HG02763 (cell line): Measurements from ENCODE around the gene NDUFB4.

ENCODE experiments used
- ATAC-seq: cut with Tn5 transposase; IDR thresholded peaks from one replicate; pipeline ENCODE4 v1.9.1; 2021; ENCODE audit warnings: mild to moderate bottlenecking, moderate library complexity; ENCODE audit not compliant: unreplicated experiment

Gene NDUFB4

GRCh38 chr3:120596116-120596852 is at the start of gene NDUFB4:
Gene NDUFB4 (plus strand): TSS chr3:120596336. CDS start chr3:120596360, 24 bp downstream.
- peak; percentile 96 for ATAC-seq

DNA sequence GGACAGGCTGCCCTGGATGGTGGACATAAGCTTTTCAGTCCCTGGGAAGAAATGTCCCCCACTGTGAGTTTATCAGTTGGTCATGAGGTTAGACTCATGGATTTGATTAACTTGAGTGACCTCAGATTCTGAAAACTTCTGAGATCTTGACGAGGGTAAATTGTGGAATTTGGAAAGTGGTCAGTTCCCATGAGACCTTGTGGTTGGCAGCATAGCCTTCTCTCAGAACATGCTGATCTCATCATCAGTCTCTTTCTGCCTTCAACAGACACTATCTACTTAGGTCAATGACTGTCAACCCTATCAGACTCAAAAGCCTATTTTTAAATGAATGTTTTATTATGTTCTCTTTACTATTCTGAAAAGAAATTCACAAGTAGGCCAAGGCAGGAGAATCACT is 45.6 kb upstream of the NDUFB4 start:
- no peak for ATAC-seq

GRCh38 chr3:120552184-120553172 is 43.7 kb upstream of the NDUFB4 start:
- no peak for ATAC-seq

- no peak for ATAC-seq
Observed at GRCh38 chr3:120554812-120555606, 41.1 kb upstream of the NDUFB4 start.

- no peak for ATAC-seq
Observed at GRCh38 chr3:120555657-120556509, 40.3 kb upstream of the NDUFB4 start.

DNA sequence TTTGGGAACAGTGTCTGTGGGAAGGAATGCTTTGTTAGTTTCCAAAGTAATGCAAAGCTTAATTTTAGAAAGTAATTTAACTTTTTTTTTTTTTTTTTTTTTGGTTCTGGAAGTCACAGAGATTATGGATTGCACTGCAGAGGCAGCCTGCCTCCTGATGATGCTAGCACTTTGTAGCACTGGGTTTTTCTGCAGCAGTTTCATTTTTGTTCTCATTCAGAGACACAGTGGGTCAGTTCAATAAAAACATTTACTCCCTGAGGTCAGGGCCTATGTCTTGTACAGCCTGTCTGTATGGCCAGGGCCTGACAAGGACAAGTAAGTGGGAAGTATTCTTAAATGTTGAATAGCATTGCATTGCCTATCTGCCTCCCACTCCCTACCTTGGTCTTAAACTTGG is 39.0 kb upstream of the NDUFB4 start:
- ATAC-seq, result no peak

DNA sequence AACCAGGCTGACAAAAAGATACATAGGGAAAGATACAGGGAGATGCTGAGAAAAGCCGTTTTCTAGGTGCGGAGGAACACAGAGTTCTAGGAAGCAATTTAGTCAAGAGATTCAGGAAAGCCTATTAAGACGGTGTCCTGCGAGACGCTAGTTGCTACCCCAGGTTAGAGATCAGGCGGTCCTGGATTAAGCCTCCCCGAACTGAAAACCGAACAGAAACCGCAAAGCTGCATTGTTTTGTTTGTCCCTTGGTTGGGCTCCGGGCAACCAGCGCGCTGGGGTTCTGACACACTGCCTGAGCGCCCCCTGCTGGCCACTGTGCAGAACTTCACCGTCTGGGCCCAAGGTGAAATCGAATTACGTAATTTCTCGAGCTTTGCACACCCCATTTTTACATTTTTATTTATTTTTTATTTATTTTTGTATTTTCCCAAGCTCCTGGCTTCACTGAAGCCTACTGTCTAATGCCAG is 37.3 kb upstream of the NDUFB4 start:
- ATAC-seq, result peak; percentile 89

DNA sequence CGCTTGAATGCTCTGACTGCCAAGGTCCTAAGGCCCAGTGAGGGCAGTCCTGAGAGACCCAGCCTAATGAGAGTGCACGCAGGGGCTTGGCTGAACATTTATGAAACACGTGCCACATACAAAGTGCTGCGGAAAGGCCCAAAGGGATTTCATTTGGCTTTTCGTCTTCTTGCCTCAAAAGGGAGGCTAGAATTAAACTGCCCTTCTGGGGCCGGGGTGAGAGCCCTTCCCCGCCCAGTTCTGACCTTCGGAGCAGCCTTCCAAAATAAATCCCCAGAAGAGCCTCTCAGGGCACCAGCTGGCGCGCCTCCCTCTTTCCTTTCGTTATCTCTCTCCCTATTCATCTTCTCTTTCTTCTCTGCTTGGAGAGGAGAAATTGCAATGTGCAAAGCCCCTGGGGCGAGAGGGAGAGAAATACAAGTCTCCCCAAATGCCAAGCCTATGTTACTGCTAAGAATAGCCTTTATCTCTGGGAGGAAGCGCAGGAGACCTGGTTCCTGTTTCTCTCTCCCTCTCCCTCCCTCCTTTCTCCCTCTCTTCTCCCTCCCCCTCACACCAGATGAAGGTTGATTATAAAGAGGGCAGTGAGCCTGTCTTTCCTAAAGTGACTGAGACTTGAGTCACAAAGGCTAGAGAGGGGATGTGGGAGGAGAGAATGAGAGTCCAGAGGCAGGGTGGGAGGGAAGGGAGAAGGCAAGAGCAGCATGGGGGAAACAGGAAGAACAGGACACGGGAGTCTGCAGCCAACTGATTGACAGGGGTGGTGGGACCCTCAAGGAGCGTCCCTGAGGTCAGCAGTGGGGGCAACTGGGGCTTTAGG is 36.7 kb upstream of the NDUFB4 start:
- ATAC-seq, result peak; percentile 29

- ATAC-seq, result no peak
Observed at GRCh38 chr3:120560304-120561250, 35.6 kb upstream of the NDUFB4 start.

- peak; percentile 43 for ATAC-seq
Observed at GRCh38 chr3:120561251-120562045, 34.7 kb upstream of the NDUFB4 start.

GRCh38 chr3:120563356-120564022 is 32.6 kb upstream of the NDUFB4 start:
- ATAC-seq, result no peak

GRCh38 chr3:120566243-120566975 is 29.7 kb upstream of the NDUFB4 start:
- ATAC-seq, result no peak

DNA sequence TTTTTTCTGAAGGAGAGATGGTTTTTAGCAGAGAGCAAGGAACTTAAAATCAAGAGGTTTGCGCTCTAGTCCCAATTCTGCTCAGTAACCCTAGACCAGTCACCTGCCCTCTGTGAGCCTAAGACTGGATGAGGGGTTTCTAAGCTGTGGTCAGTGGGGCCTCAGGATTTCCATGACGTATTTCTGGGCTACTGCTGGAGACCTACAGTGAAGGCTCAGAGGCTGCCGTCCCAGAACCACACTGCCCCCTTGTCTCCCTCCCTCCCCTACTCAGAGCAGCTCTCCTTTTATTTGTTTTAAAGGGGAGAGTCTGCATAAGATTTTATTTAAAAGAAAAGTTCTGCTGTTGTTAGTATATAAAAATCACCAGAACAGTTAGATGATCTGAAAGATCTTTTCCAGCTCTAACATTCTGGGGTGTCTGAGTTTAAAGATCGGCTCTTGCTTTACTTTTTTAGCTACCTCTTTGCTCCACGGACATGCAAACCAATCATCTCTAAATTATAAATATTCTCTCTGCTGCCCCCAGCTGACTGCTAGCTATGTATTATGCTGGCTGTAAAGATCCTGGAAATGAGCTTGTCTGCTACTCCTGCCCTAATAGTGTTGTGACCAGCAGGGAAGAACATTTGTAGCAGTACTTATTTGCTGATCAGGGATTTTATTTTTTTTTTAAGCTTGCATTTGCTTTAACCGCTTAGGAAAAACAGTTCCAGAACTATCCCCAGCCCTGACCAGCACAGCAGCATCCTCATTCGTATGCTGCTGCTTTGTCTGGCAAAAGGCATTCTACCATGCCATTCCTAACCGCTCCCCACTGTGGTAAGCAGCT is 28.6 kb upstream of the NDUFB4 start:
- peak; percentile 51 for ATAC-seq

DNA sequence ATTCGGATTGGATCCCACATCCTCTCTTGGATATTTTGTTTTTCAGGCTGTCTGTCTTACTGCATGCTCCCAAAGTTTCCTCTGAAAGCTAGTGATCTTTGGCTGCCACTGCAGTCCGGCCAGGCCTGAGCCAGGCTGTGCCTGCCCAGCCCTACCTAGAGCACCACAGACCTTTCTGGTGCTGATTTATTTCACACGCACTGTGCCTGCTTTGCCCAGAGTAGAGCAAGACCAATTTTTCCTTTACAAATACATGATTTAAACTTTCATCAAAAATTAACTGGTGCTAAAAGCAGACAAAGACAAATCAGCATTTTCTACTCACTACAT is 28.0 kb upstream of the NDUFB4 start:
- ATAC-seq, result no peak

DNA sequence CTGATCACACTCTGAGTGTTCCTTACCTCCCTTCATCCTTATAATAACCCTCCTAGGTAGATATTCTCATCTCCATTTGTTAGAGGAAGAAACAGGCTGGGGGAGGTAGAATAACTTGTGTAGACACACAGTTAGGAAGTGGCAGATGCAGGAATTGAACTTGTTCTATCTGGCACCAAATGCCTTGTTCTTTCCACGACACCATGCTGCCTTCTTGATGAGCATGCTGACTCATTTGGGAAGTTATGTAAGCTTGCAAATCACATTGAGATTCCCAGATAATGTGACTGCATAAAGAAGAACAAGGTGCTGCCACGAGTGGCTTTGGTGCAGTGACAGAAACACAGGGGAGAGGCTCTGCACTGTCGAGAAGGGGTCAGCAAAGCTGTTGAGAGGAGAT is 27.5 kb upstream of the NDUFB4 start:
- no peak for ATAC-seq
